ENCODE data around the gene PRICKLE4. TPM values are rescaled to one million over a fixed set of nuclear protein-coding genes. Genes with fewer than 3 reads are reported as not detected.

The PRICKLE4 gene
- total and polyA plus RNA-seq, 2 experiments from 2014 or later, result 0.48 to 0.66 TPM

DNA sequence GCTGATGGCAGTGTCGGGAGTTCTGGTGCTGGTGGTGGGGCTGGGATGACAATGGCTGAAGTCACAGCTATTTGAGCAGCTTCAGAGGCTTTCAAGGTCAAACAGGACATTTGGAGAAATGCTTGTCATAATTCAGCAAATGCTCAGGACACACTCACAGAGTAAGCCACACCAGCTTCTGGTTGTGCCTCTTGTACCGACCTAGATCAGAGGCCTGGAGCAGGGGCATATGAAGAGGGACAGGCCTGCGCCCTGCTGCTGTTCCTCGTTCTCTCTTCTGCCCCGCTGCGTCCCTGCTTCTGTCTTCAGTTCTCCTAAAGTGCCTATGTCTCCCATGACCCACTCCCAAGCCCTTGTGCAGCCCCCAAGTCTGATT, 32.5 kb upstream of the PRICKLE4 start:
- Histone ChIP-seq H2AFZ (no peak overlapping the region), H3K4me3 (no peak overlapping the region), H3K27ac (ENCODE audit: low read depth) (no peak overlapping the region), H4K20me1 (replicated peaks; ENCODE audit: insufficient read depth) (no peaks in the 10 kb centered on the region), H3K79me2 (replicated peaks; ENCODE audit: insufficient read depth) (no peaks in the 10 kb centered on the region), H3K4me1 (ENCODE audit: insufficient read depth) (no peaks in the 10 kb centered on the region), H3K27me3 (ENCODE audit: insufficient read depth) (no peaks in the 10 kb centered on the region), H3K4me2 (no peak overlapping the region), H3K9me2 (ENCODE audit: insufficient read depth) (no peaks in the 10 kb centered on the region), H3F3A (replicated peaks; ENCODE audit: low read depth) (no peaks in the 10 kb centered on the region), H3K36me3 (ENCODE audit: insufficient read depth) (no peaks in the 10 kb centered on the region)
- TF ChIP-seq STAT1 (IDR thresholded peaks at IDR 0.05; ENCODE audit: unreplicated experiment), result no peak
- TF ChIP-seq, protein P1, sequence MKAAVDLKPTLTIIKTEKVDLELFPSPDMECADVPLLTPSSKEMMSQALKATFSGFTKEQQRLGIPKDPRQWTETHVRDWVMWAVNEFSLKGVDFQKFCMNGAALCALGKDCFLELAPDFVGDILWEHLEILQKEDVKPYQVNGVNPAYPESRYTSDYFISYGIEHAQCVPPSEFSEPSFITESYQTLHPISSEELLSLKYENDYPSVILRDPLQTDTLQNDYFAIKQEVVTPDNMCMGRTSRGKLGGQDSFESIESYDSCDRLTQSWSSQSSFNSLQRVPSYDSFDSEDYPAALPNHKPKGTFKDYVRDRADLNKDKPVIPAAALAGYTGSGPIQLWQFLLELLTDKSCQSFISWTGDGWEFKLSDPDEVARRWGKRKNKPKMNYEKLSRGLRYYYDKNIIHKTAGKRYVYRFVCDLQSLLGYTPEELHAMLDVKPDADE (IDR thresholded peaks at IDR 0.05), result no peak
- TF ChIP-seq NANOG (IDR thresholded peaks at IDR 0.05; ENCODE audit: borderline replicate concordance), result no peak
- TF ChIP-seq, protein P2, sequence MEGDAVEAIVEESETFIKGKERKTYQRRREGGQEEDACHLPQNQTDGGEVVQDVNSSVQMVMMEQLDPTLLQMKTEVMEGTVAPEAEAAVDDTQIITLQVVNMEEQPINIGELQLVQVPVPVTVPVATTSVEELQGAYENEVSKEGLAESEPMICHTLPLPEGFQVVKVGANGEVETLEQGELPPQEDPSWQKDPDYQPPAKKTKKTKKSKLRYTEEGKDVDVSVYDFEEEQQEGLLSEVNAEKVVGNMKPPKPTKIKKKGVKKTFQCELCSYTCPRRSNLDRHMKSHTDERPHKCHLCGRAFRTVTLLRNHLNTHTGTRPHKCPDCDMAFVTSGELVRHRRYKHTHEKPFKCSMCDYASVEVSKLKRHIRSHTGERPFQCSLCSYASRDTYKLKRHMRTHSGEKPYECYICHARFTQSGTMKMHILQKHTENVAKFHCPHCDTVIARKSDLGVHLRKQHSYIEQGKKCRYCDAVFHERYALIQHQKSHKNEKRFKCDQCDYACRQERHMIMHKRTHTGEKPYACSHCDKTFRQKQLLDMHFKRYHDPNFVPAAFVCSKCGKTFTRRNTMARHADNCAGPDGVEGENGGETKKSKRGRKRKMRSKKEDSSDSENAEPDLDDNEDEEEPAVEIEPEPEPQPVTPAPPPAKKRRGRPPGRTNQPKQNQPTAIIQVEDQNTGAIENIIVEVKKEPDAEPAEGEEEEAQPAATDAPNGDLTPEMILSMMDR (conservative IDR thresholded peaks at IDR 0.05; ENCODE audit: low read depth in 2 of 2), result no peak
- no peak for TF ChIP-seq POLR2AphosphoS5 (IDR thresholded peaks at IDR 0.05; ENCODE audit: low read depth)
- no peak for TF ChIP-seq CREB1 (CRISPR knock-in tag; IDR thresholded peaks at IDR 0.05; ENCODE audit: low read depth)
- no peak for TF ChIP-seq EZH2phosphoT487 (IDR thresholded peaks at IDR 0.05; ENCODE audit: unreplicated experiment)
- no peak overlapping the region for H3K4me3 Mint-ChIP-seq
- ATAC-seq, result no peak
- no peak overlapping the region for H3K27ac Mint-ChIP-seq
- no peaks in the 10 kb centered on the region for H3K4me1 Mint-ChIP-seq
- no peaks in the 10 kb centered on the region for H3K9me3 Mint-ChIP-seq
- DNase-seq (ENCODE audit: low spot score), result no peak
- H3K27me3 Mint-ChIP-seq (ENCODE audit: insufficient read depth, low read depth, poor library complexity), result peaks cover 7% of the 10 kb centered on the region
- no peaks in the 10 kb centered on the region for H3K36me3 Mint-ChIP-seq (ENCODE audit: low read depth)

DNA sequence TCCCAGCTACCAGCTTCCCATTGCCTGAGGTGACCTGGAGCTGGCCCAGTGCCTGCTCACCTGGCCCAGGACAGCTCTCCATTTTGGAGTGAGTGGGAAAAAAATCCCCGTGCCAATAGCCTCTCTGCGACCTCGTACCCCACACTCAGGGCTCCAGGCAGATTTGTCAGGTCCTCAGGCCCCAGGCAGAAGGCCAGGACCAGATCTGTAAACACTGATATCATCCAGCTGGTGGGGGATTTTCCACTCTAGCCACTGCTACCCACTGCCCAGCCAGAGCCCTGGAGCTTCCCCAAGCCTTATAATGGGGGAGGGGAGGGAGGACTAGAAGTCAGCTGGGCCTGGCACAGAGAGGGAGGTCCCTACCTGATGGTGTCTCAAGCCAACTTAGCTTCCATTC, 32.0 kb upstream of the PRICKLE4 start:
- no peak for ATAC-seq
- TF ChIP-seq JUNB (IDR thresholded peaks at IDR 0.05; ENCODE audit: unreplicated experiment) (no peak), ZNF114 (CRISPR knock-in tag; IDR thresholded peaks at IDR 0.05) (no peak), POLR2AphosphoS5 (IDR thresholded peaks at IDR 0.05; ENCODE audit: low read depth) (no peak), EZH2 (IDR thresholded peaks at IDR 0.05; ENCODE audit: low read depth, unreplicated experiment) (no peak), NANOG (IDR thresholded peaks at IDR 0.05; ENCODE audit: borderline replicate concordance) (no peak), ZNF331 (CRISPR knock-in tag; IDR thresholded peaks at IDR 0.05; ENCODE audit: low read depth) (no peak), STAT1 (IDR thresholded peaks at IDR 0.05; ENCODE audit: unreplicated experiment) (no peak)
- TF ChIP-seq, protein P3, sequence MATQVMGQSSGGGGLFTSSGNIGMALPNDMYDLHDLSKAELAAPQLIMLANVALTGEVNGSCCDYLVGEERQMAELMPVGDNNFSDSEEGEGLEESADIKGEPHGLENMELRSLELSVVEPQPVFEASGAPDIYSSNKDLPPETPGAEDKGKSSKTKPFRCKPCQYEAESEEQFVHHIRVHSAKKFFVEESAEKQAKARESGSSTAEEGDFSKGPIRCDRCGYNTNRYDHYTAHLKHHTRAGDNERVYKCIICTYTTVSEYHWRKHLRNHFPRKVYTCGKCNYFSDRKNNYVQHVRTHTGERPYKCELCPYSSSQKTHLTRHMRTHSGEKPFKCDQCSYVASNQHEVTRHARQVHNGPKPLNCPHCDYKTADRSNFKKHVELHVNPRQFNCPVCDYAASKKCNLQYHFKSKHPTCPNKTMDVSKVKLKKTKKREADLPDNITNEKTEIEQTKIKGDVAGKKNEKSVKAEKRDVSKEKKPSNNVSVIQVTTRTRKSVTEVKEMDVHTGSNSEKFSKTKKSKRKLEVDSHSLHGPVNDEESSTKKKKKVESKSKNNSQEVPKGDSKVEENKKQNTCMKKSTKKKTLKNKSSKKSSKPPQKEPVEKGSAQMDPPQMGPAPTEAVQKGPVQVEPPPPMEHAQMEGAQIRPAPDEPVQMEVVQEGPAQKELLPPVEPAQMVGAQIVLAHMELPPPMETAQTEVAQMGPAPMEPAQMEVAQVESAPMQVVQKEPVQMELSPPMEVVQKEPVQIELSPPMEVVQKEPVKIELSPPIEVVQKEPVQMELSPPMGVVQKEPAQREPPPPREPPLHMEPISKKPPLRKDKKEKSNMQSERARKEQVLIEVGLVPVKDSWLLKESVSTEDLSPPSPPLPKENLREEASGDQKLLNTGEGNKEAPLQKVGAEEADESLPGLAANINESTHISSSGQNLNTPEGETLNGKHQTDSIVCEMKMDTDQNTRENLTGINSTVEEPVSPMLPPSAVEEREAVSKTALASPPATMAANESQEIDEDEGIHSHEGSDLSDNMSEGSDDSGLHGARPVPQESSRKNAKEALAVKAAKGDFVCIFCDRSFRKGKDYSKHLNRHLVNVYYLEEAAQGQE (IDR thresholded peaks at IDR 0.05; ENCODE audit: unreplicated experiment), result no peak
- TF ChIP-seq, protein P2 (conservative IDR thresholded peaks at IDR 0.05; ENCODE audit: low read depth in 2 of 2), result no peak
- TF ChIP-seq, protein P1 (IDR thresholded peaks at IDR 0.05), result no peak

More for the DNA sequence above, 32.0 kb upstream of the PRICKLE4 start:
- no peaks in the 10 kb centered on the region for H3K27me3 ChIP-seq (ENCODE audit: insufficient read depth)
- H3K4me1 ChIP-seq (ENCODE audit: insufficient read depth), result no peaks in the 10 kb centered on the region
- H3K27ac ChIP-seq (ENCODE audit: low read depth), result no peak overlapping the region
- H3K9me2 ChIP-seq (ENCODE audit: insufficient read depth), result no peaks in the 10 kb centered on the region
- DNase-seq (ENCODE audit: low spot score), result no peak
- no peaks in the 10 kb centered on the region for H3K36me3 ChIP-seq (ENCODE audit: insufficient read depth)
- H4K20me1 ChIP-seq (replicated peaks; ENCODE audit: insufficient read depth), result no peaks in the 10 kb centered on the region
- no peaks in the 10 kb centered on the region for H3K79me2 ChIP-seq (replicated peaks; ENCODE audit: insufficient read depth)
- Mint-ChIP-seq H3K27ac (no peak overlapping the region), H3K27me3 (ENCODE audit: insufficient read depth, low read depth, poor library complexity) (peaks cover 7% of the 10 kb centered on the region), H3K9me3 (no peaks in the 10 kb centered on the region), H3K36me3 (ENCODE audit: low read depth) (no peaks in the 10 kb centered on the region), H3K4me1 (no peaks in the 10 kb centered on the region), H3K4me3 (no peak overlapping the region)
- no peak overlapping the region for H3K4me2 ChIP-seq
- no peak overlapping the region for H3K4me3 ChIP-seq
- no peaks in the 10 kb centered on the region for H3F3A ChIP-seq (replicated peaks; ENCODE audit: low read depth)
- no peak overlapping the region for H2AFZ ChIP-seq

Data from GM23338 (cell line).